ENCODE measurements around the gene NTRK2.

The NTRK2 gene

DNA sequence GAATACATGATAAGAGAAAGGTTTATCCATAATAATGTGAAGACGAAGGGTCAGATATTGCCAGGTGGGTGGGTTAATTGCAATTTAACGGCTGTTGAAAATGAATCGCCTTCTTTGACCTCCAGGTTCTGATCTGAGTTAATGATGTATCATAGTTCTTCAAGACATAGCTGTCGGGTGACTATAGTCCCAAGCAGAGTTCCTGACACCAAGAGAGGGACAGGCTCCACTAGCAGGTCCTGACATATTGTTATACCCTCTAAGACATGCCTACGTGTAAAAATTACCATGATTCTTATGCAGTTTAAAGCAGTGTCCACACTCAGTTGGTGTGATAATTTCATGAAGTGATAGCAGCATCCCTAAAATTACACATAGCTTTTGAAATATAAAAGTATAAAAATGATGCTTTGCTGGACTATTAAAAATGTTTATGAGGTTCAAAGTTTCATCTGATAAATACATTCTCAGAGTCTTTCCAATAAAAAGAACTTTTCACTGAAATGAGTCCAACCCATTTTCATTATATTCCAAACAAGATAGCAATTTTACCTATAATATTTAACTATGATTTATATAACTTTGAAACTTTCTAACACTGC is 53.0 kb downstream of the NTRK2 start:
- H3K9me3 ChIP-seq (ENCODE audit: low read length): no peaks in the 10 kb centered on the region

DNA sequence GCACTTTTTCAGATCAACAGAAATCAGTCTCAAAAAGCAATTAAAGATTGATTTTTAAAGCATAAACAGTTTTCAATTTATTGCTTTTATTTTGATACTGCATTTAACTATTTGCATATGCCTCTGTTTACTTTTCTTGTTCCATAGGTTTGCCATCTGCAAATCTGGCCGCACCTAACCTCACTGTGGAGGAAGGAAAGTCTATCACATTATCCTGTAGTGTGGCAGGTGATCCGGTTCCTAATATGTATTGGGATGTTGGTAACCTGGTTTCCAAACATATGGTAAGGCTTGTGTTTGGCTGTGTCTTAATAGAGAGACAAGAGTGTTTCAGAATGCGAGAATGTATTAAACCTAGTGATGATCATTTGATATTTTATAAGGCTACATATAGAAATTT is 53.9 kb downstream of the NTRK2 start:
- no peaks in the 10 kb centered on the region for H4K20me1 ChIP-seq (ENCODE audit: insufficient read depth, low read length)
- H3K27me3 ChIP-seq (ENCODE audit: insufficient read depth, low read length): 0 out of 2 replicates have a peak, but pooled peaks cover under 1% of the 10 kb centered on the region
- H3K9ac ChIP-seq (ENCODE audit: low read length): no peak overlapping the region
- no peak overlapping the region for H2AFZ ChIP-seq (ENCODE audit: low read length)
- no peak overlapping the region for H3K27ac ChIP-seq (ENCODE audit: low read depth, low read length, poor library complexity, severe bottlenecking)
- H3K36me3 ChIP-seq (ENCODE audit: insufficient read depth, low read length): no peaks in the 10 kb centered on the region
- H3K9me2 ChIP-seq (ENCODE audit: low read depth, low read length): no peaks in the 10 kb centered on the region
- no peak for TF ChIP-seq EZH2 (IDR thresholded peaks at IDR 0.05; ENCODE audit: borderline replicate concordance, low read length)
- TF ChIP-seq, protein P1, sequence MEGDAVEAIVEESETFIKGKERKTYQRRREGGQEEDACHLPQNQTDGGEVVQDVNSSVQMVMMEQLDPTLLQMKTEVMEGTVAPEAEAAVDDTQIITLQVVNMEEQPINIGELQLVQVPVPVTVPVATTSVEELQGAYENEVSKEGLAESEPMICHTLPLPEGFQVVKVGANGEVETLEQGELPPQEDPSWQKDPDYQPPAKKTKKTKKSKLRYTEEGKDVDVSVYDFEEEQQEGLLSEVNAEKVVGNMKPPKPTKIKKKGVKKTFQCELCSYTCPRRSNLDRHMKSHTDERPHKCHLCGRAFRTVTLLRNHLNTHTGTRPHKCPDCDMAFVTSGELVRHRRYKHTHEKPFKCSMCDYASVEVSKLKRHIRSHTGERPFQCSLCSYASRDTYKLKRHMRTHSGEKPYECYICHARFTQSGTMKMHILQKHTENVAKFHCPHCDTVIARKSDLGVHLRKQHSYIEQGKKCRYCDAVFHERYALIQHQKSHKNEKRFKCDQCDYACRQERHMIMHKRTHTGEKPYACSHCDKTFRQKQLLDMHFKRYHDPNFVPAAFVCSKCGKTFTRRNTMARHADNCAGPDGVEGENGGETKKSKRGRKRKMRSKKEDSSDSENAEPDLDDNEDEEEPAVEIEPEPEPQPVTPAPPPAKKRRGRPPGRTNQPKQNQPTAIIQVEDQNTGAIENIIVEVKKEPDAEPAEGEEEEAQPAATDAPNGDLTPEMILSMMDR (IDR thresholded peaks at IDR 0.05; ENCODE audit: low read length): no peak
- H3K4me1 ChIP-seq (ENCODE audit: insufficient read depth, low read length, severe bottlenecking): no peaks in the 10 kb centered on the region
- no peaks in the 10 kb centered on the region for H3F3A ChIP-seq (ENCODE audit: insufficient read depth, low read length)
- H3K4me3 ChIP-seq (ENCODE audit: low read depth, low read length, poor library complexity, severe bottlenecking): no peak overlapping the region
- no peak overlapping the region for H3K4me2 ChIP-seq (ENCODE audit: low read length)
- no peaks in the 10 kb centered on the region for H3K79me2 ChIP-seq (ENCODE audit: insufficient read depth, low read length)
- H3K9me3 ChIP-seq (ENCODE audit: low read length): no peaks in the 10 kb centered on the region

More for the DNA sequence above, 53.0 kb downstream of the NTRK2 start:
- Histone ChIP-seq H3K9ac (ENCODE audit: low read length) (no peak overlapping the region), H3F3A (ENCODE audit: insufficient read depth, low read length) (no peaks in the 10 kb centered on the region), H3K4me1 (ENCODE audit: insufficient read depth, low read length, severe bottlenecking) (no peaks in the 10 kb centered on the region), H3K79me2 (ENCODE audit: insufficient read depth, low read length) (no peaks in the 10 kb centered on the region), H3K9me2 (ENCODE audit: low read depth, low read length) (no peaks in the 10 kb centered on the region), H3K36me3 (ENCODE audit: insufficient read depth, low read length) (no peaks in the 10 kb centered on the region), H4K20me1 (ENCODE audit: insufficient read depth, low read length) (no peaks in the 10 kb centered on the region), H3K4me2 (ENCODE audit: low read length) (no peak overlapping the region), H3K27me3 (ENCODE audit: insufficient read depth, low read length) (0 out of 2 replicates have a peak, but pooled peaks cover 3% of the 10 kb centered on the region), H3K4me3 (ENCODE audit: low read depth, low read length, poor library complexity, severe bottlenecking) (no peak overlapping the region), H2AFZ (ENCODE audit: low read length) (no peak overlapping the region), H3K27ac (ENCODE audit: low read depth, low read length, poor library complexity, severe bottlenecking) (no peak overlapping the region)
- no peak for TF ChIP-seq EZH2 (IDR thresholded peaks at IDR 0.05; ENCODE audit: borderline replicate concordance, low read length)
- TF ChIP-seq, protein P1 (IDR thresholded peaks at IDR 0.05; ENCODE audit: low read length): no peak

DNA sequence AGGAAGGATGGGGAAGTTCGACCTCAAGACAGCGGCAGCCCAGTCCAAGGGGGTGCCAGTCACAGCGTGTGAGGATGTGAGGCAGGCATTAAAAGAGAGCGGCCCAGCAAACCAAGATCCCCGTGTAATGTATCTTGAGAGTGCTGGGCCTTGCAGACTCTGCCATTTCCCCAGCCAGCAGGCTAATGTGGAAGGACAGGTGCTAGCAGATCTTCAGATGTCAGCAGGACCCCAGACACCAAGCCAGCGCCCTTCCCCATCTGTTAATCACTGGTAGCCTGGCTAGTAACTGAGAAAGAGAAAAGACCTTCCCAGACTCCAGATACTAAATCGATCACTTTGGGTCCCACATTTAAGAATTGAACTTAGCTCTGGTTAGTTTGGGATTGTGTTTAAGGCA is 62.2 kb downstream of the NTRK2 start:
- no peaks in the 10 kb centered on the region for H4K20me1 ChIP-seq (ENCODE audit: insufficient read depth, low read length)
- TF ChIP-seq, protein P1 (IDR thresholded peaks at IDR 0.05; ENCODE audit: low read length): no peak
- TF ChIP-seq EZH2 (IDR thresholded peaks at IDR 0.05; ENCODE audit: borderline replicate concordance, low read length): no peak
- H3K4me3 ChIP-seq (ENCODE audit: low read depth, low read length, poor library complexity, severe bottlenecking): no peak overlapping the region
- no peak overlapping the region for H3K4me2 ChIP-seq (ENCODE audit: low read length)
- H3F3A ChIP-seq (ENCODE audit: insufficient read depth, low read length): no peaks in the 10 kb centered on the region
- no peak overlapping the region for H3K27ac ChIP-seq (ENCODE audit: low read depth, low read length, poor library complexity, severe bottlenecking)
- no peaks in the 10 kb centered on the region for H3K4me1 ChIP-seq (ENCODE audit: insufficient read depth, low read length, severe bottlenecking)
- no peak overlapping the region for H3K9ac ChIP-seq (ENCODE audit: low read length)
- H3K79me2 ChIP-seq (ENCODE audit: insufficient read depth, low read length): no peaks in the 10 kb centered on the region
- no peaks in the 10 kb centered on the region for H3K9me3 ChIP-seq (ENCODE audit: low read length)
- no peaks in the 10 kb centered on the region for H3K36me3 ChIP-seq (ENCODE audit: insufficient read depth, low read length)
- H2AFZ ChIP-seq (ENCODE audit: low read length): no peak overlapping the region
- no peaks in the 10 kb centered on the region for H3K9me2 ChIP-seq (ENCODE audit: low read depth, low read length)
- no peaks in the 10 kb centered on the region for H3K27me3 ChIP-seq (ENCODE audit: insufficient read depth, low read length)
